CD1c-positive myeloid dendritic cell (primary cell): ENCODE data around the gene CCNB1.
A peak's percentile ranks its signal among the peaks of the same experiment; 100 is the strongest.
"Not testable (repeated sequence)": the region's sequence is repeated elsewhere in the genome, so short reads cannot be mapped to it uniquely, and the experiment has no call there.

Source experiments
- DNase-seq: peaks from one replicate; pipeline ENCODE4 v3.0.0-alpha.2; 2016; ENCODE audit errors: extremely low spot score

Gene CCNB1

GRCh38 chr5:69184621-69185020 is 17.7 kb downstream of the CCNB1 start:
- DNase-seq = no peak

GRCh38 chr5:69187342-69187741 is 20.4 kb downstream of the CCNB1 start:
- no peak for DNase-seq

GRCh38 chr5:69188811-69189161 is 21.8 kb downstream of the CCNB1 start:
- DNase-seq = peak; percentile 4

GRCh38 chr5:69189162-69190086 is 22.5 kb downstream of the CCNB1 start, which contains the start of gene CENPH:
CENPH (plus strand) TSS chr5:69189583; CDS start chr5:69189635, 52 bp downstream.
- peak; percentile 96 for DNase-seq

GRCh38 chr5:69202497-69202896 is 35.5 kb downstream of the CCNB1 start:
- no peak for DNase-seq

GRCh38 chr5:69206528-69207190 is 39.7 kb downstream of the CCNB1 start:
- no peak for DNase-seq

GRCh38 chr5:69209602-69210001 is 42.7 kb downstream of the CCNB1 start:
- DNase-seq = no peak

GRCh38 chr5:69211200-69211599 is 44.2 kb downstream of the CCNB1 start:
- DNase-seq = no peak

- no peak for DNase-seq
Observed at GRCh38 chr5:69212022-69212421, 45.1 kb downstream of the CCNB1 start.

GRCh38 chr5:69213513-69214215 is 46.7 kb downstream of the CCNB1 start:
- DNase-seq = no peak

- DNase-seq = no peak
Observed at GRCh38 chr5:69217151-69217511, 50.2 kb downstream of the CCNB1 start.

- peak; percentile 97 for DNase-seq
Observed at GRCh38 chr5:69217548-69218526, 50.9 kb downstream of the CCNB1 start.

- no peak for DNase-seq
Observed at GRCh38 chr5:69219939-69220338, 53.0 kb downstream of the CCNB1 start.

- DNase-seq = not testable (repeated sequence)
Observed at GRCh38 chr5:69220371-69220770, 53.4 kb downstream of the CCNB1 start.

- DNase-seq = not testable (repeated sequence)
Observed at GRCh38 chr5:69220833-69221232, 53.9 kb downstream of the CCNB1 start.

- no peak for DNase-seq
Observed at GRCh38 chr5:69224520-69224919, 57.6 kb downstream of the CCNB1 start.

GRCh38 chr5:69225860-69226259 is 58.9 kb downstream of the CCNB1 start:
- no peak for DNase-seq
